Measurements from ENCODE around the gene IL17D.

Gene IL17D

GRCh38 chr13:20699715-20700114 is 3.8 kb upstream of the IL17D start:
- FAIRE-seq (no peak), DNase-seq (ENCODE audit: insufficient read length) (no peak)
- TF ChIP-seq POLR2AphosphoS5 (IDR thresholded peaks at IDR 0.05; ENCODE audit: low read depth, low read length), result no peak

GRCh38 chr13:20700288-20700687 is 3.2 kb upstream of the IL17D start:
- no peak for DNase-seq (ENCODE audit: insufficient read length)
- no peak for FAIRE-seq

GRCh38 chr13:20701461-20701860 is 2.0 kb upstream of the IL17D start:
- FAIRE-seq, result no peak
- TF ChIP-seq POLR2AphosphoS5 (IDR thresholded peaks at IDR 0.05; ENCODE audit: low read depth, low read length) (no peak), POLR2A (IDR thresholded peaks at IDR 0.05; ENCODE audit: low read depth, low read length) (no peak), TAF1 (IDR thresholded peaks at IDR 0.05; ENCODE audit: borderline replicate concordance, low read depth, low read length) (no peak)
- DNase-seq (ENCODE audit: insufficient read length), result no peak

More at GRCh38 chr13:20700288-20700687, 3.2 kb upstream of the IL17D start:
- TF ChIP-seq POLR2AphosphoS5 (IDR thresholded peaks at IDR 0.05; ENCODE audit: low read depth, low read length) (no peak), TAF1 (IDR thresholded peaks at IDR 0.05; ENCODE audit: borderline replicate concordance, low read depth, low read length) (no peak), POLR2A (IDR thresholded peaks at IDR 0.05; ENCODE audit: low read depth, low read length) (no peak)

- DNase-seq (ENCODE audit: insufficient read length), result no peak
- TF ChIP-seq POLR2A (IDR thresholded peaks at IDR 0.05; ENCODE audit: low read depth, low read length), result no peak
- TF ChIP-seq POLR2AphosphoS5 (IDR thresholded peaks at IDR 0.05; ENCODE audit: low read depth, low read length), result no peak
- no peak for TF ChIP-seq TAF1 (IDR thresholded peaks at IDR 0.05; ENCODE audit: borderline replicate concordance, low read depth, low read length)
- FAIRE-seq, result no peak
Measured at GRCh38 chr13:20702530-20702914, 977 bp upstream of the IL17D start.

- peak; percentile 29; the same call in 1 of the 2 replicates for TF ChIP-seq POLR2A (IDR thresholded peaks at IDR 0.05; ENCODE audit: low read depth, low read length)
- TF ChIP-seq TAF1 (IDR thresholded peaks at IDR 0.05; ENCODE audit: borderline replicate concordance, low read depth, low read length), result 0 out of 2 replicates have a peak, but pooled peaks have one; percentile 24
- TF ChIP-seq POLR2AphosphoS5 (IDR thresholded peaks at IDR 0.05; ENCODE audit: low read depth, low read length), result no peak
- DNase-seq (ENCODE audit: insufficient read length) (peak; percentile 92), FAIRE-seq (peak; percentile 94)
Measured at GRCh38 chr13:20703780-20704458, 420 bp downstream of the IL17D start.

- TF ChIP-seq POLR2AphosphoS5 (IDR thresholded peaks at IDR 0.05; ENCODE audit: low read depth, low read length) (no peak), POLR2A (IDR thresholded peaks at IDR 0.05; ENCODE audit: low read depth, low read length) (no peak), TAF1 (IDR thresholded peaks at IDR 0.05; ENCODE audit: borderline replicate concordance, low read depth, low read length) (no peak)
- FAIRE-seq, result no peak
- no peak for DNase-seq (ENCODE audit: insufficient read length)
Measured at GRCh38 chr13:20704459-20705069, 1.1 kb downstream of the IL17D start.

- no peak for TF ChIP-seq POLR2AphosphoS5 (IDR thresholded peaks at IDR 0.05; ENCODE audit: low read depth, low read length)
- no peak for TF ChIP-seq TAF1 (IDR thresholded peaks at IDR 0.05; ENCODE audit: borderline replicate concordance, low read depth, low read length)
- TF ChIP-seq POLR2A (IDR thresholded peaks at IDR 0.05; ENCODE audit: low read depth, low read length), result no peak
- no peak for FAIRE-seq
- no peak for DNase-seq (ENCODE audit: insufficient read length)
Measured at GRCh38 chr13:20706661-20707060, 3.2 kb downstream of the IL17D start.

GRCh38 chr13:20708216-20708615 is 4.7 kb downstream of the IL17D start:
- no peak for DNase-seq (ENCODE audit: insufficient read length)
- FAIRE-seq, result no peak
- TF ChIP-seq POLR2AphosphoS5 (IDR thresholded peaks at IDR 0.05; ENCODE audit: low read depth, low read length) (no peak), TAF1 (IDR thresholded peaks at IDR 0.05; ENCODE audit: borderline replicate concordance, low read depth, low read length) (no peak), POLR2A (IDR thresholded peaks at IDR 0.05; ENCODE audit: low read depth, low read length) (no peak)

- no peak for FAIRE-seq
Measured at GRCh38 chr13:20709369-20709768, 5.9 kb downstream of the IL17D start.

GRCh38 chr13:20709782-20710181 is 6.3 kb downstream of the IL17D start:
- DNase-seq (ENCODE audit: insufficient read length) (no peak), FAIRE-seq (no peak)
- TF ChIP-seq TAF1 (IDR thresholded peaks at IDR 0.05; ENCODE audit: borderline replicate concordance, low read depth, low read length) (no peak), POLR2AphosphoS5 (IDR thresholded peaks at IDR 0.05; ENCODE audit: low read depth, low read length) (no peak), POLR2A (IDR thresholded peaks at IDR 0.05; ENCODE audit: low read depth, low read length) (no peak)

More at GRCh38 chr13:20709369-20709768, 5.9 kb downstream of the IL17D start:
- no peak for DNase-seq (ENCODE audit: insufficient read length)
- TF ChIP-seq TAF1 (IDR thresholded peaks at IDR 0.05; ENCODE audit: borderline replicate concordance, low read depth, low read length) (no peak), POLR2AphosphoS5 (IDR thresholded peaks at IDR 0.05; ENCODE audit: low read depth, low read length) (no peak), POLR2A (IDR thresholded peaks at IDR 0.05; ENCODE audit: low read depth, low read length) (no peak)

GRCh38 chr13:20711301-20712044 is 8.0 kb downstream of the IL17D start:
- DNase-seq (ENCODE audit: insufficient read length) (no peak), FAIRE-seq (no peak)
- TF ChIP-seq POLR2A (IDR thresholded peaks at IDR 0.05; ENCODE audit: low read depth, low read length), result no peak
- TF ChIP-seq TAF1 (IDR thresholded peaks at IDR 0.05; ENCODE audit: borderline replicate concordance, low read depth, low read length), result no peak
- TF ChIP-seq POLR2AphosphoS5 (IDR thresholded peaks at IDR 0.05; ENCODE audit: low read depth, low read length), result no peak

Measured in GM12892 (cell line).